ENCODE measurements around the gene CAPN10.

CAPN10 gene

GRCh38 chr2:240626531-240627300 is 40.2 kb downstream of the CAPN10 start:
- POLR2A ChIA-PET (ENCODE audit: low non-redundant PET), result no interaction called here
- TF ChIP-seq CTCF (conservative IDR thresholded peaks at IDR 0.05; ENCODE audit: low read depth), result no peak
- no peak overlapping the region for H3K27ac ChIP-seq
- CTCF ChIA-PET, result no interaction called here
- DNase-seq (ENCODE audit: low spot score), result no peak

- H3K27ac ChIP-seq, result no peak overlapping the region
- no peak for TF ChIP-seq CTCF (conservative IDR thresholded peaks at IDR 0.05; ENCODE audit: low read depth)
- DNase-seq (ENCODE audit: low spot score), result no peak
- CTCF ChIA-PET, result interaction anchor here (0.7 kb wide), 1 partner anchor 1285 kb away, joined by 3 read pairs; no protein-coding TSS in a partner anchor
- POLR2A ChIA-PET (ENCODE audit: low non-redundant PET), result no interaction called here
These were observed 41.4 kb downstream of the CAPN10 start for GRCh38 chr2:240627736-240628506.

GRCh38 chr2:240628507-240628807 is 41.9 kb downstream of the CAPN10 start:
- no peak for TF ChIP-seq CTCF (conservative IDR thresholded peaks at IDR 0.05; ENCODE audit: low read depth)
- POLR2A ChIA-PET (ENCODE audit: low non-redundant PET), result no interaction called here
- DNase-seq (ENCODE audit: low spot score), result no peak
- H3K27ac ChIP-seq, result no peak overlapping the region
- CTCF ChIA-PET, result no interaction called here

GRCh38 chr2:240628808-240629618 is 42.5 kb downstream of the CAPN10 start:
- no peak for TF ChIP-seq CTCF (conservative IDR thresholded peaks at IDR 0.05; ENCODE audit: low read depth)
- H3K27ac ChIP-seq, result no peak overlapping the region
- DNase-seq (ENCODE audit: low spot score), result no peak
- POLR2A ChIA-PET (ENCODE audit: low non-redundant PET), result interaction anchor here (0.5 kb wide), 1 partner anchor 476 kb away, joined by 4 read pairs; no protein-coding TSS in a partner anchor
- CTCF ChIA-PET, result no interaction called here

- ChIA-PET CTCF (no interaction called here), POLR2A (ENCODE audit: low non-redundant PET) (interaction anchor here (0.5 kb wide), 1 partner anchor 475 kb away, joined by 4 read pairs; no protein-coding TSS in a partner anchor)
- no peak for DNase-seq (ENCODE audit: low spot score)
- TF ChIP-seq CTCF (conservative IDR thresholded peaks at IDR 0.05; ENCODE audit: low read depth), result no peak
- H3K27ac ChIP-seq, result no peak overlapping the region
These were observed 43.1 kb downstream of the CAPN10 start for GRCh38 chr2:240629619-240629967.
